SKM-1 treated with dmso at 0.1 percent for 144 hours (cell line): ENCODE results near the gene MUSK.
"Not testable (repeated sequence)": the region's sequence is repeated elsewhere in the genome, so short reads cannot be mapped to it uniquely, and the experiment has no call there.

Experiments
- DNase-seq: peaks from one replicate; lab custom pipeline; 2025; ENCODE audit not compliant: unreplicated experiment; lab: John Stamatoyannopoulos, UW

The MUSK gene

GRCh38 chr9:110807956-110808598 lies 139.5 kb downstream of the MUSK start:
- DNase-seq, result no peak

DNA sequence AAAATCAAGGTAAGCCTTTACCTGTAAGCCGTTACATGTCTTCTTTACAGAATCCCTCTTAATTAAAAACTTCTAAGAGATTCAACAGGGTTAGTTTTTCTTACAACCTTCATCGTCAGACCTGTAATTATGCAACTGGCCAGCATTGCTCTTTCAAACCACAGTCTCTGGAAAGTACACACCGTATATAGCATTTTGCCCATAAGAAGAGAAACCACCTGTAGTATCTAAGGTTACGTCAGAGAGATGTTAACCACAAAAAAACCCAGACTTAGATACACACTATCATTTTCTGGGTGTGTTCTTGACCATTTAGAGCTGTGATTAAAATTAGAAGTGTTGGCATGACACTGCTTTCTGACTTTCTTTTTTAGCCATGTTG lies 140.0 kb downstream of the MUSK start:
- no peak for DNase-seq

DNA sequence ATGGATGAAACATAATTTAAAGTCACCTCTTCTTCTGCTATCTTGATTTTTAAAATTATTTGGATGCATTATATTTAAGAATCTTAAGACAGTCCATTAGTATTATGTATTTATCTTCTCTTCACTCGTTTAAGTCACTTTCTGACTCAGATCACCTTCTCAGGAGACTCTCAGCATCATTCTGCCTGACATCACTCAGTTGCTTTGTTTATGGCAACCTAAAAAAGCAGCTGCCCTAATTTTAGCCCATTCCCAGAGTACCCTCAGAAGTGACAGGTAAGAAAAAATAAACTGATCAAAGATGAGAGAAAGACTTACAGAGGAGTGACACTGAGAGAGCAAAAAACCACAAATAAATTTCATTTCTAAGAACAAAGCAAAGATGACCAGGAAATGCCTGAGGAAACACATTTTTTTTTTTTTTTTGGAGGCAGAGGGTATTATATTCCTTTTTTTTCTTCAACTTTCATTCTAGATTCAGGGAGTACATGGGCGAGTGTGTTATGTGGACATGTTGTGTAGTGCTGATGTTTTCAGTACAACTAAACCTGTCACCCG lies 140.5 kb downstream of the MUSK start:
- DNase-seq, result no peak

DNA sequence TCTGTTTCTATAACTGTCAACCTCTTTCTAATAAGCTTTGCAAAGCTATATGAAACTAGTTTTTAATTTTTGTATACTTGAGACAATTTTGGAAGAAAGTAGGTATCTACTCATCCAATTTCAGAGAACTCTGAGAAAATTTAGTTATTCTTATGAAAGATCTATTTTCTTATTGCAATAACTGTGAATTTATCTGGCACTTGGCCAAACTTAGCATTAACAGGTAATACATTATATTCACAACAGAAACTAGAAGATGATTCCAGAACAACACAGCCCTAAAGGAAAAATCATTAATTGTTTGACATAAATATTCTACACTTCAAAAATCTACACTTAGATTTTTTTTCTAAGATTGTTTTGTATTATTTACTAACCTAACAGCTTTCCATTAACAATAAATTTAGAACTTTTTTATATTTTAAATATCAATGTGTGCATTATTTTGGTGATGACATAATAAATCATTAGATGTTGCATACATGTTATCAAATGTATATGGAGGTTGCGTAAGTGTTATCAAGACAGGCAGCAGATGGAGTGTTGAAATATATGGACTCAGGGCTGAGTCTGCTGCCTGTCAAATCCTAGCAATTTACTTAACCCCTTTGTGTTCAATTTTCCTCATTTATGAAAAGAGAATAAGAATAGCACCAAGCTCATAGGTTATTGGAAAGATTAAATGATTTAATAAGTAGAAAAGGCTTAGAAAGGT lies 141.8 kb downstream of the MUSK start:
- no peak for DNase-seq

- no peak for DNase-seq
Measured at GRCh38 chr9:110812886-110813285, 144.3 kb downstream of the MUSK start.

GRCh38 chr9:110814159-110814558 lies 145.6 kb downstream of the MUSK start:
- DNase-seq, result no peak

GRCh38 chr9:110815361-110815760 lies 146.8 kb downstream of the MUSK start:
- DNase-seq, result no peak

GRCh38 chr9:110820381-110820780 lies 151.8 kb downstream of the MUSK start:
- no peak for DNase-seq

DNA sequence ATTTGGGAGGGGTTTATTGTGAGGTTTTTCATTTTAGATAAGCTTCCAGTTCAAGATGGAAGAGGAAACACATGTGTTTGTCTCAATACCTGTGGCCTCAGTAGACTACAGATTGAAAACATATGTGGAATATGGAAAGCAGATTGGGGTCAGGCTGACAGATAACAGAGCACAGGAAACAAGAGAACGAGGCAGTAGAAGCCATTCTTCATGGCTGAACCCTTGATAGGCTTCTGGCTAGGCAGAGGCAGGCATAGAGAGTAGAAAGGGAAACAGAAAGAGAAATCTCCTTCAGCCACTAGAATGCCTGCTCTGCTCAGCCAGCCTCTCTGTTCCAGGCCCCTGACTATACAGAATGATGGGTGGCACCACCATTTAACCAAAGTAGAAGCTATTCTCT lies 152.5 kb downstream of the MUSK start:
- no peak for DNase-seq

DNA sequence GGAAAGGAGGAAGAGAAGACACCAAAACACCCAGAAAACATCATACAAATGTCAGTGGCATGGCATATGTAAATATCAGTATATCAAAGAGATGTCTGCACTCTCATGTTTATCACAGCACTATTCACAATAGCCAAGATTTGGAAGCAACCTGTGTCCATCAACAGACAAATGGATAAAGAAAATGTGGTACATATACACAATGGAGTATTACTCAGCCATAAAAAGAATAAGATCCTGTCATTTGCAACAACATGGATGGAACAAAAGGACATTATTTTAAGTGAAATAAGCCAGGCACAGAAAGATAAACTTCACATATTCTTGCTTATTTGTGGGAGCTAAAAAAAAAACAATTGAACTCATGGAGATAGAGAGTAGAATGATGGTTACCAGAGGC lies 156.5 kb downstream of the MUSK start:
- not testable (repeated sequence) for DNase-seq

- DNase-seq, result no peak
Measured at GRCh38 chr9:110825950-110826349, 157.4 kb downstream of the MUSK start.

- DNase-seq, result not testable (repeated sequence)
Measured at GRCh38 chr9:110826400-110826799, 157.8 kb downstream of the MUSK start.

DNA sequence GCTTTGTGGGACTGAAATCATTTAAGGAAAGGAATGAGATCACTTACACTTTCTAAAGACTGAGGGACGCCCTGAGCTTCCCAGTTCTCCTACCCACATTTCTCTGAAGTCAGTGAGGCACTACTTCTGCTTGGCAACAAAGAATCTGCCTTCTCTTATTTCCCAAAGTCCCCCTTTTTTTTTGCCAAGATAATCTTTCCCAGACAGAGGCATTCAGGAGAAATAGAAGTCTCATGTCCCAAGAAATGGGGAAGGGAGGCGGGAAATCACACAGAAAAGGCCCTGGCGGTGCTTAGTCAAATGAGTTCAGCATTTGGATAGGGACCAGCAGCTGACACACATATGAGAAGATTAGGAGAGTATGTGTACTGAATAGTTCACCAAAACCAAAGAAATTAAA lies 159.7 kb downstream of the MUSK start:
- no peak for DNase-seq

DNA sequence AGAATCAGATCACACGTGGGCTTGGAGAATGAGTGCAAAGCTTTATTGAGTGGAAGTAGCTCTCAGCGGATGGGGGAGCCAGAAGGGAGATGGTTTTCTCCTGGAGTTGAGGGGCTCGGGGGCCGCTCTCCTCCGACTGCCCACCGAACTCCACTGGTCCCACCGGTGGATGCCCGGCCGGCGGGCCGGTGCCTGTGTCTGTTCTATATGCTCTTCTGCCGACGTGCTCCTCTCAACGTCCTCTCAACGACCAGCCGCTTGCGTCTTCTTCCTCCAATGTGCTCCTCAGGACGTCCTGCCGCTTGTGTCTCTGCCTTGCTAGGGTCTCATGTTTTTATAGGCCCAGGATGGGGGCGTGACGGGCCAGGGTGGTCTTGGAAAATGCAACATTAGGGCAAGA lies 161.9 kb downstream of the MUSK start:
- DNase-seq, result no peak

GRCh38 chr9:110832926-110833325 lies 164.3 kb downstream of the MUSK start:
- DNase-seq, result no peak

DNA sequence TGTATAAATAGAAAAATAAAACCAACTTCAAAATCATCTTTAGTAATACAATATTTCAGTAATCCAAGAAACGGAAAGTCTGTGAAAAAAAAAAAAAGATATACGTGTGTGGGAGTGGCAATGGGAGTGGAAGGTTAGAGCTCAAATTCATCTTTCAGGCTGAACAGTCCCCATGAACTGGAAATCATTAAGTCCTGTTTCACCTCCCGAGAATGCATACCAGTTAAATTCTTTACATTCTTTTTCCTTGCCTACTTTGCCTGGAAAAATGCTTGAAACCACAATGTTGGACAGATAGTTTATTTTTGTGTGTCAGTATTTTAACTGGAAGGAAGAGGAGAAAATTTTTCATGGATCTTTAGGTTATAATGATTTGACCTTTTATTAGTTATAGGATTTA lies 166.8 kb downstream of the MUSK start:
- DNase-seq, result no peak

- DNase-seq, result no peak
Measured at GRCh38 chr9:110835859-110836271, 167.3 kb downstream of the MUSK start.

- DNase-seq, result no peak
Measured at GRCh38 chr9:110837401-110838005, 168.9 kb downstream of the MUSK start.

DNA sequence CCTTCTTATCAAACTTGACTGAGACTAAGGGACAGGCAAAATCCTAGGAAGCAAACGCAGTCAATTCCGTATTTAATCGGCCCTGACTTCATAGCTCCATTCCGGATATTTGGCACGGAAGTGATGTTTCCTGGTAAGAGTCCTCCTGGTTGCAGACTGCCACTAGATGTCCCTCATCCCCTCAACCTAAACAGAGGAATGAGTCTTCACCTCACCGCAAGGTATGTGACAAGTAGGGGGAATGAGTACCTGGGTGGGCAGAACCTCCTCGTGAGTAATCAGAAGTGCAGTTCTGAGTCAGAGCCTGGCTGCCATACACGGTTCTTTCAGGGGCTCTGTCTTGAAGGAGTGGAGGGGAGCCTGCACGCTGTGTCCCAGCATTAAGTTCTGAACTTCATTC lies 173.6 kb downstream of the MUSK start:
- no peak for DNase-seq

DNA sequence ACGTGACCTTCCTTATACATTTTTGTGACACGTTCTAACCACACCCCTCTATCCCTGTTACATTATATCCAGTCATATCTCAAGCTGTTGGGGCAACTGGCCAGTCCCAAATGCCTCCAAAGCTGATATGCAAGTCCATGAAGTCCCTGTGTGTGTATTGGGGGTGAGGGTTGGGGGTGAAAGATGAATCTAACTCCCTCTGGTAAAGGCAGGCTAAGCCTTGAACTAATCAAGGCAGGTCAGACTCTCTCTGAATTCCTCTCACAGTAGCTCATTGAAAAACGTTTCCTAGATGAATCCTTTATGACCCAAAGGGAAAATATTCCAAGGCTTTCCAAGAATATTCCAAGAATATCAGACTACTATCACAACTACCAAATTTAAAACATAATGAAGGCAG lies 174.4 kb downstream of the MUSK start:
- DNase-seq, result no peak

DNA sequence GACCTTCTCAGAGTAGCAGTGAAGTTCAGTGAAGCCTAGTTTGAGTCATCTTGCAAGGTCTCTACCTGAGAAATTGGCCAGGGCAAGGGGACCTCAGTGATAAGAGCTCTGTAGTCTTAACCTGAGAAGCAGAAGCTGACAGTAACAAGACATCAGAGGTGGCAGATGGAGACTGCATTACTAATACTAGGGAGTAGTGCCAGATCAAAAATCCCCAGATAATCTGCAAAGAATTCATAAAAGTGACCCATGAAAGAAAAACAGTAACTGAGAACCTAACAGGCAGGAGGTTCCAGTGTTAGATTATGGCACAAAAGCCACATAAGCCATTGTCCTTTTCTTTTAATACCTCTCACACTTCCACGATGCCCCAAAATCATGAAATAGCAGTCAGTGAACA lies 175.5 kb downstream of the MUSK start:
- DNase-seq, result no peak

DNA sequence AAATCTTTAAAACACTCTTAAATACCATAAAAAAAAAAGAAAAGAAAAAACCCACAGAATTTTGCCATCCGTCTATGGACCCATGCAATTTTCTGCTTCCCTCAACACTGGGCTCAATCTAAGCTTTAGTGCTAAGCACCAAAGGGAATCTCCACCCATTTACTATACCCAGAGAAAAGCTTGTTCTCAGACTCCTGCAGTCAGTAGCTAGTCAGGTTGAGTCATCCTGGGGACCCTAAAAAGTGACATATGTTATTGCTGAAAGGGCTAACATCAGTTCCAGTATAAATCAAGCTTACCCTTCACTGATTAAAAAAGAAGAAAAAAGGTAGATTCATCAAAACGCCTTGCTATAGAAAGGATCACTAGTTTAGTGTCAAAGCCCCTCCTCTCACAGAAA lies 177.6 kb downstream of the MUSK start:
- DNase-seq, result no peak
